Keratinocyte (primary cell): ENCODE data around the gene PLEKHF1. TPM values are rescaled to one million over a fixed set of nuclear protein-coding genes. Genes with fewer than 3 reads are reported as not detected.
A peak's percentile ranks its signal among the peaks of the same experiment; 100 is the strongest.

Source experiments
- DNase-seq: peaks from one replicate; pipeline ENCODE4 v3.0.0-alpha.2; 2011; ENCODE audit warnings: low read depth, missing footprints, low spot score
- FAIRE-seq: peaks from 2 replicates; lab custom pipeline; 2011; peaks lifted over from hg19 to GRCh38; lab: Jason Lieb, UNC
- H2AFZ ChIP-seq: 2 replicates; pipeline ENCODE4 v1.6.0; 2012; ENCODE audit warnings: low read length, control low read depth, inconsistent platforms; ENCODE audit not compliant: control insufficient read depth
- H3K27ac ChIP-seq: 2 replicates; pipeline ENCODE4 v1.5.1; 2011; ENCODE audit warnings: low read length; ENCODE audit not compliant: control insufficient read depth, insufficient read depth
- H3K27me3 ChIP-seq: 3 replicates; pipeline ENCODE4 v1.6.0; 2011; ENCODE audit warnings: low read length; ENCODE audit not compliant: control insufficient read depth, insufficient read depth; ENCODE audit errors: extremely low read depth
- H3K36me3 ChIP-seq, 2 experiments: 2 replicates in 1 of 2; 3 replicates in 1 of 2; pipeline ENCODE4 v1.5.1; 2011; ENCODE audit warnings: low read length in 2 of 2, mild to moderate bottlenecking in 1 of 2; ENCODE audit not compliant: control insufficient read depth in 2 of 2, insufficient read depth in 2 of 2; ENCODE audit errors: extremely low read depth in 1 of 2
- H3K4me1 ChIP-seq: 3 replicates; pipeline ENCODE4 v1.5.1; 2011; ENCODE audit warnings: low read length; ENCODE audit not compliant: control insufficient read depth, insufficient read depth; ENCODE audit errors: extremely low read depth
- H3K4me2 ChIP-seq: 3 replicates; pipeline ENCODE4 v1.6.0; 2011; ENCODE audit warnings: low read depth, low read length; ENCODE audit not compliant: control insufficient read depth, insufficient read depth; ENCODE audit errors: extremely low read depth
- H3K4me3 ChIP-seq, 3 experiments: fragments of 200-600 bp in 1 of 3; sonication (generic) in 1 of 3; 2 replicates in 2 of 3; 3 replicates in 1 of 3; pipeline ENCODE4 v1.5.1; 2011 to 2016; ENCODE audit warnings: low read length in 3 of 3, mild to moderate bottlenecking in 3 of 3, control low read depth in 2 of 3, inconsistent platforms in 1 of 3, low read depth in 1 of 3, mixed read lengths in 1 of 3, mixed run types in 1 of 3, moderate library complexity in 1 of 3; ENCODE audit not compliant: control insufficient read depth in 2 of 3, insufficient read depth in 2 of 3; ENCODE audit errors: extremely low read depth in 1 of 3
- H3K79me2 ChIP-seq: 2 replicates; pipeline ENCODE4 v1.6.0; 2012; ENCODE audit warnings: low read length; ENCODE audit not compliant: control insufficient read depth, insufficient read depth
- H3K9ac ChIP-seq: 3 replicates; pipeline ENCODE4 v1.6.0; 2011; ENCODE audit warnings: low read length; ENCODE audit not compliant: control insufficient read depth, insufficient read depth; ENCODE audit errors: extremely low read depth
- H3K9me1 ChIP-seq: 3 replicates; pipeline ENCODE4 v1.6.0; 2011; ENCODE audit warnings: low read length; ENCODE audit not compliant: control insufficient read depth, insufficient read depth; ENCODE audit errors: extremely low read depth
- H3K9me3 ChIP-seq: 2 replicates; pipeline ENCODE4 v1.5.1; 2012; ENCODE audit warnings: low read depth, low read length; ENCODE audit not compliant: control insufficient read depth
- H4K20me1 ChIP-seq: 3 replicates; pipeline ENCODE4 v1.6.0; 2011; ENCODE audit warnings: low read length; ENCODE audit not compliant: control insufficient read depth, insufficient read depth; ENCODE audit errors: extremely low read depth
- CTCF ChIP-seq, 3 experiments: IDR thresholded peaks in 1 of 3; conservative IDR thresholded peaks in 1 of 3; optimal IDR thresholded peaks in 1 of 3; 2 replicates in 2 of 3; 3 replicates in 1 of 3; pipeline versions ENCODE3 to v1.5.1; 2011; ENCODE audit warnings: low read length in 3 of 3, mild to moderate bottlenecking in 3 of 3, moderate library complexity in 2 of 3, control low read depth in 1 of 3, inconsistent platforms in 1 of 3; ENCODE audit not compliant: insufficient read depth in 2 of 3; ENCODE audit errors: extremely low read depth in 1 of 3
- EZH2 ChIP-seq: IDR thresholded peaks from one replicate; pipeline ENCODE4 v1.6.1; 2012; ENCODE audit warnings: inconsistent platforms, mild to moderate bottlenecking, low read length, moderate library complexity
- dilution Hi-C: fragments of 300-500 bp; cut with MboI; formaldehyde crosslinking; loops from one replicate; pipeline ENCODE4 v1.7.0; 2020; ENCODE audit warnings: low sequenced_read_pairs; ENCODE audit not compliant: extremely low pct_ligation_motif_present
- polyA plus RNA-seq, 5 experiments: library from polyadenylated mRNA; depleted of rRNA in 3 of 5; stranded (reverse) in 3 of 5; stranded (forward) in 1 of 5; unstranded in 1 of 5; fragments of >200 nt; gene quantifications; 1 replicate in 1 of 5; 2 replicates in 3 of 5; 3 replicates in 1 of 5; pipeline versions ENCODE4 v1.2.1 to v1.2.3, GENCODE V29; 2011 to 2012; ENCODE audit warnings: missing spikeins in 2 of 5, low read depth in 1 of 5, low replicate concordance in 1 of 5

The PLEKHF1 gene
- polyA plus RNA-seq, 1 donor (not counting 4 experiments of a cell fraction or from before 2014, with no cell fraction given) = 9.4 TPM

GRCh38 chr19:29645911-29646310, 19.4 kb upstream of the PLEKHF1 start:
- Histone ChIP-seq H3K9me3 (no peaks in the 10 kb centered on the region), H3K4me1 (peaks cover 27% of the 10 kb centered on the region), H3K4me3 (peak overlapping the region in 2 of 3 experiments; percentile 22 to 36), H3K79me2 (no peaks in the 10 kb centered on the region), H3K4me2 (peak overlapping the region; percentile 70), H2AFZ (no peak overlapping the region), H4K20me1 (no peaks in the 10 kb centered on the region), H3K9me1 (no peaks in the 10 kb centered on the region), H3K9ac (no peak overlapping the region), H3K27ac (peak overlapping the region; percentile 5), H3K27me3 (no peaks in the 10 kb centered on the region), H3K36me3 (no peaks in the 10 kb centered on the region)
- dilution Hi-C loops = no loop called here
- TF ChIP-seq EZH2 (no peak), CTCF (optimal IDR thresholded peaks at IDR 0.05 in 1 of 3, IDR thresholded peaks at IDR 0.05 in 1 of 3, conservative IDR thresholded peaks at IDR 0.05 in 1 of 3; ENCODE audit: extremely low read depth in 1 of 3, insufficient read depth in 2 of 3, low read length in 3 of 3) (no peak)
- FAIRE-seq (peak; percentile 98), DNase-seq (no peak)

- no peak overlapping the region for H3K27ac ChIP-seq
- no peaks in the 10 kb centered on the region for H3K9me1 ChIP-seq
- H3K27me3 ChIP-seq = no peaks in the 10 kb centered on the region
- no peak for FAIRE-seq
- TF ChIP-seq CTCF (optimal IDR thresholded peaks at IDR 0.05 in 1 of 3, IDR thresholded peaks at IDR 0.05 in 1 of 3, conservative IDR thresholded peaks at IDR 0.05 in 1 of 3; ENCODE audit: extremely low read depth in 1 of 3, insufficient read depth in 2 of 3, low read length in 3 of 3) (no peak), EZH2 (no peak)
- H3K9ac ChIP-seq = no peak overlapping the region
- H3K4me2 ChIP-seq = no peak overlapping the region
- H3K79me2 ChIP-seq = no peaks in the 10 kb centered on the region
- no peak overlapping the region for H3K4me3 ChIP-seq
- H3K36me3 ChIP-seq = peaks cover 0 to 5% of the 10 kb centered on the region in 2 experiments
- H2AFZ ChIP-seq = no peak overlapping the region
- no peaks in the 10 kb centered on the region for H3K9me3 ChIP-seq
- H4K20me1 ChIP-seq = no peaks in the 10 kb centered on the region
- DNase-seq = no peak
- dilution Hi-C loops = no loop called here
- peaks cover 16% of the 10 kb centered on the region for H3K4me1 ChIP-seq
These were observed 14.4 kb upstream of the PLEKHF1 start for GRCh38 chr19:29650772-29651387.
